Right lobe of liver (tissue), 6 donors: ENCODE data around the gene MACROD2. TPM values are rescaled to one million over a fixed set of nuclear protein-coding genes. Genes with fewer than 3 reads are reported as not detected.

Experiments used
- ATAC-seq, 4 donors: fragments of 200-7000 bp; cut with Tn5 transposase; one replicate each; pipeline ENCODE4 v1.9.1; 2020; ENCODE audit warnings: mild to moderate bottlenecking in 4 of 4, moderate library complexity in 4 of 4
- DNase-seq, 3 donors: peaks; one replicate each; pipeline ENCODE4 v3.0.0-alpha.2; 2020
- H3K27ac ChIP-seq, 3 donors: fragments of 200-600 bp; one replicate each; pipeline ENCODE4 v1.8.0; 2022
- H3K27me3 ChIP-seq, 2 donors: fragments of 200-600 bp; one replicate each; pipeline ENCODE4 v1.8.0; 2022
- H3K36me3 ChIP-seq, 4 donors: fragments of 200-600 bp; sonication (generic) in 1 of 4; one replicate each; pipeline versions ENCODE4 v1.5.1 to v1.8.0; 2017 to 2022; ENCODE audit warnings: control low read depth in 1 of 4
- H3K4me1 ChIP-seq, 4 donors: fragments of 200-600 bp; sonication (generic) in 1 of 4; one replicate each; pipeline versions ENCODE4 v1.5.1 to v1.8.0; 2017 to 2022; ENCODE audit warnings: control low read depth in 1 of 4
- H3K4me3 ChIP-seq, 3 donors: fragments of 200-600 bp; one replicate each; pipeline ENCODE4 v1.8.0; 2022
- H3K9me3 ChIP-seq, 4 donors: fragments of 200-600 bp; sonication (generic) in 1 of 4; one replicate each; pipeline versions ENCODE4 v1.5.1 to v1.8.0; 2017 to 2022; ENCODE audit warnings: control low read depth in 1 of 4
- CTCF ChIP-seq, 4 donors: fragments of 200-600 bp in 3 of 4; fragments of 450-650 bp in 1 of 4; IDR thresholded peaks; one replicate each; pipeline versions ENCODE4 v1.5.1 to v1.8.0; 2016 to 2022; ENCODE audit warnings: antibody characterized with exemption in 4 of 4, mild to moderate bottlenecking in 2 of 4
- POLR2A ChIP-seq: fragments of 450-650 bp; IDR thresholded peaks from one replicate; pipeline ENCODE4 v1.6.1; 2017; ENCODE audit warnings: antibody characterized with exemption, mild to moderate bottlenecking
- WGBS: methylation state at CpG from one replicate; pipeline ENCODE4 v1.1.6; 2018; ENCODE audit warnings: low coverage, low lambda C conversion rate; ENCODE audit not compliant: insufficient coverage; ENCODE audit errors: missing lambda C conversion rate; 5-methylcytosine and 5-hydroxymethylcytosine counted together
- intact Hi-C, 2 donors: fragments of 100-400 bp; cut with DNase I; formaldehyde crosslinking; loops; one replicate each; pipeline versions ENCODE4 v1.11.2 to v1.14.1; 2022
- total RNA-seq, 6 experiments: library from RNA; depleted of rRNA in 2 of 6; stranded (reverse); fragments of >200 nt in 2 of 6; fragmentation: NEBNext Ultra II Directional in 3 of 6; extraction: Animal tissue kit (Norgen Biotek cat#: 25700) in 3 of 6; gene quantifications; one replicate each; pipeline versions ENCODE4 v1.1.0 to v1.2.4, GENCODE V29; 2016 to 2023
- donor health status: DM: no; HTN: yes; CAD: no.
- donor health status: DM: no; HTN: no; CAD: no.
- donor health status: DM: no; HTN: no; CAD: no.
- donor health status: DM: no; HTN: yes; CAD: no.
- donor health status: DM: no; HTN: yes; CAD: no.

MACROD2 gene
- total RNA-seq, 6 experiments from 2014 or later: 1.2 to 5.5 (median 3.3) TPM

GRCh38 chr20:16025084-16025483, 2029.8 kb downstream of the MACROD2 start:
- ATAC-seq (no peak), DNase-seq (no peak)
- Histone ChIP-seq H3K36me3 (no peaks in the 10 kb centered on the region), H3K4me3 (no peak overlapping the region), H3K9me3 (no peaks in the 10 kb centered on the region), H3K27me3 (no peaks in the 10 kb centered on the region), H3K4me1 (no peaks in the 10 kb centered on the region), H3K27ac (no peak overlapping the region)
- intact Hi-C loops: no loop called here
- TF ChIP-seq POLR2A: no peak
- no peak for TF ChIP-seq CTCF (IDR thresholded peaks at IDR 0.05)
- 73% methylated on average over 1 of the region's 1 CpG for WGBS

- no peak for DNase-seq
- H3K4me1 ChIP-seq: no peaks in the 10 kb centered on the region
- intact Hi-C loops: no loop called here
Observed at GRCh38 chr20:16027686-16028085, 2032.4 kb downstream of the MACROD2 start.

GRCh38 chr20:16028923-16029322, 2033.6 kb downstream of the MACROD2 start:
- Histone ChIP-seq H3K9me3 (no peaks in the 10 kb centered on the region), H3K27ac (no peak overlapping the region)
- no peak for DNase-seq

More at GRCh38 chr20:16027686-16028085, 2032.4 kb downstream of the MACROD2 start:
- no peaks in the 10 kb centered on the region for H3K9me3 ChIP-seq
- TF ChIP-seq POLR2A (no peak), CTCF (IDR thresholded peaks at IDR 0.05) (no peak)
- H3K4me3 ChIP-seq: no peak overlapping the region
- H3K27me3 ChIP-seq: no peaks in the 10 kb centered on the region
- H3K36me3 ChIP-seq: no peaks in the 10 kb centered on the region
- H3K27ac ChIP-seq: no peak overlapping the region
- no peak for ATAC-seq

GRCh38 chr20:16030253-16030652, 2034.9 kb downstream of the MACROD2 start:
- no peak for TF ChIP-seq CTCF (IDR thresholded peaks at IDR 0.05)
- TF ChIP-seq POLR2A: no peak
- H3K27ac ChIP-seq: no peak overlapping the region
- WGBS: 42% methylated on average over 2 of the region's 2 CpGs

More at GRCh38 chr20:16028923-16029322, 2033.6 kb downstream of the MACROD2 start:
- intact Hi-C loops: no loop called here
- ATAC-seq: no peak
- TF ChIP-seq POLR2A (no peak), CTCF (IDR thresholded peaks at IDR 0.05) (no peak)
- Histone ChIP-seq H3K4me3 (no peak overlapping the region), H3K27me3 (no peaks in the 10 kb centered on the region), H3K4me1 (no peaks in the 10 kb centered on the region), H3K36me3 (no peaks in the 10 kb centered on the region)
- 74% methylated on average over 6 of the region's 6 CpGs for WGBS

GRCh38 chr20:16035576-16035975, 2040.3 kb downstream of the MACROD2 start:
- no peak overlapping the region for H3K27ac ChIP-seq

More at GRCh38 chr20:16030253-16030652, 2034.9 kb downstream of the MACROD2 start:
- Histone ChIP-seq H3K27me3 (no peaks in the 10 kb centered on the region), H3K36me3 (no peaks in the 10 kb centered on the region), H3K4me1 (no peaks in the 10 kb centered on the region), H3K9me3 (no peaks in the 10 kb centered on the region), H3K4me3 (no peak overlapping the region)
- DNase-seq: no peak
- no peak for ATAC-seq
- intact Hi-C loops: no loop called here

More at GRCh38 chr20:16035576-16035975, 2040.3 kb downstream of the MACROD2 start:
- DNase-seq (no peak), ATAC-seq (no peak)
- TF ChIP-seq POLR2A (no peak), CTCF (IDR thresholded peaks at IDR 0.05) (no peak)
- 91% methylated on average over 3 of the region's 3 CpGs for whole genome bisulfite sequencing
- H3K4me1 ChIP-seq: no peaks in the 10 kb centered on the region
- no peaks in the 10 kb centered on the region for H3K9me3 ChIP-seq
- intact Hi-C loops: no loop called here
- no peaks in the 10 kb centered on the region for H3K36me3 ChIP-seq
- H3K27me3 ChIP-seq: no peaks in the 10 kb centered on the region
- no peak overlapping the region for H3K4me3 ChIP-seq
